Stimulated activated CD4-positive, alpha-beta T cell treated with anti-CD3 and anti-CD28 coated beads, Interleukin-4, amount 100 ng/mL, for 24 hours (primary cell): Measurements from ENCODE around the gene FKBP7.
"Not testable (repeated sequence)": the region's sequence is repeated elsewhere in the genome, so short reads cannot be mapped to it uniquely, and the experiment has no call there.

Experiments used
- DNase-seq: peaks from one replicate; pipeline ENCODE4 v3.0.0-alpha.2; 2020

The FKBP7 gene

DNA sequence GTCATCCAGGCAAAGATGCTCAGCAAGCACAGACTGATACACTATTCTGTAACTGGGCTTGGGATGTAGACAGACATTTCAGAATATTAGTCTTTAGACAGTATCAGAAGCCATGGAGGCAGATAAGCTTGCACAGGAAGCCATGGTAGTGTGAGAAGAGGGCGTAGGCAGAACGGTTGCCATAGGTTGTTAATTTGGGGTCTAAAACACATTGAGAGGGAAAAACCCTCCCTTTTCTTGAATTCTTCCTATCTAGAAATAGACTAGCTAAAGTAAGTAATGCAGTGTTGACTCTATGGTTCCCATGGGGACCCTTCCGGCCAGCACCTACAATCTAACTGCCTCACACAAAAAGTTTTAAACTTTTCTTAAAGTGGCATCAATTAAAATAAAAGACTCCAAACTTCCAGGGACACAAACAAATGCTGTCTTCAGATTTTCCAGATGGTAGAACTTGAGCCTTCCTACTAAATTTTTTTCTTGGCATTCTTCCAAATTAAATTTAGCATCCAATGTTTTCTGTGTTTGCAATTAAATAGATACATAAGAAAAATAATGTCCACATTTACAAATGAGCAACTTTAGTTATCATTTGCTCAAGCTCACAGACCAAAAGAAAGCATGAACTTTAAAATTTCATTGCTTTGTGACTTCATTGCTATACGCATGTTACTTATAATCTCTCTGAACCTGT is 29.3 kb downstream of the FKBP7 start:
- DNase-seq = no peak

DNA sequence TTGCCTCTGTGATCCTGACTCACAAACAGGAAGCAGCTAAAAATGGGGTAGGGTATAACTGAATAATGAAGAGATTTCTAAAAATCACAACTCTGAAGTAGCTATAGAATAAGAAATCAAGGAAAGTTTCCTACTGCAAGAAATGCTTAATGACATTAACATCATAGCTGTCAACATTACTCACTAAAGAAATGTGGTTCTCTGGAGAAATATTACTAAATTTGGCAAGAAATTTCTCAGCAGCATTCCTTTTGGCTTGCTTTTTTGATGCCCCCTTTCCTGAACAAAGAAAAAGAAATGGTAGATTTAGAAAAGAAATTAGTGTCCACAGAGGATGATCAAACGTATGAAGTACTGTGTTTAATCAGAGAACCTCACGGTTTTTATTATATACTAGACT is 37.0 kb downstream of the FKBP7 start:
- no peak for DNase-seq

DNA sequence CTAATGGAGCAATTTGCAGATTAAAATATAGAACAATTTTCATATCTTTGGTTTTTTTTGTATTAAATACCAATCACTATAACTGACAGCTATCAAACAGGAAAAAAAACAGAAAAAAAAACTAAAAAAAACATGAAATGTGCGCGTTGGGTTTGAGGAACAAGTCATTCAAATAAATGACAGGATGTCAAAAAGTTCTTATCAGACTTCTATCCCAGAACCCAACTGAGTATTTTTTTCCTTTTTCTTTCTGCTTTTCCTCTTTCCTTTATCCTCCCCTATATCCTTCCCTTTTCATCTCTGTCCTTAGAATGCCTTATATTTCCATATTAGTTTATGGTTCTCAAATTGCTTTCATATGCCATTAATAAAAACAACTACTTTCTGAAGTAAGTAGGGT is 41.7 kb downstream of the FKBP7 start:
- DNase-seq = no peak

DNA sequence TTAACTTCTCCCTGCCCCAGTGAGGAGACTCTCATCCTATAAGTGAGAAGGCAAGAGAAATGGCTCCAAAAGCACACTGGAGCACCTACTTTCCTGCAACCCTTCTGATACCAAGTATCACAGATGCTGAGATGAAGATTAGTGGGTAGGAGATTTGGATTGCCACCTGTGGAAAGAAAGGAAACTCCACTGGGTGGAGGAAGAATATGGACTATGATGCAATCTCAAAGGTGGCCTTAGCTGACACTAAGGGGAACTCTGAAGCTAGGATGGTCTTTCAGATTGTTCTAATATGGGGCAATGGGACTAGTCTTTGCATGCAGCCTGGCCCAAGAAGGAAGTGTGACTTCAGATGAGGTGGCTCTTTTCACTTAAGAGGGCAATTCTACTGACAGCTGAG is 49.1 kb downstream of the FKBP7 start:
- DNase-seq = no peak

DNA sequence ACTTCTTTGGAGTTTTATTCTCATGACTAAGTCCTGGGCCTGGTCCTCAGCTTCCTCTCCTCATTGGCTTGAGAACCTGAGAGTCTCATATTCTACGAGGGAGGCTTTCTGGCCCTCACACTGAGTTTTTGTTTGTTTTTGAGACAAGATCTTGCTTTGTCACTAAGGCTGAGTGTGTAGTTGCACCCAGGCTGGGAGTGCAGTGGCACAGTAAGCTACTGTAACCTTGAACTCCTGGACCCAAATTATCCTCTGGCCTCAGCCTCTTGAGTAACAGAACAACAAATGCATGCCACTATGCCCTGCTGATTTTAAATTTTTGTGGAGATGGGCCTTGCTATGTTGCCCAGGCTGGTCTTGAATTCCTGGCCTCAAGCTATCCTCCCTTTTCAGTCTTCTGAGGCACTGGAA is 50.0 kb downstream of the FKBP7 start:
- no peak for DNase-seq

DNA sequence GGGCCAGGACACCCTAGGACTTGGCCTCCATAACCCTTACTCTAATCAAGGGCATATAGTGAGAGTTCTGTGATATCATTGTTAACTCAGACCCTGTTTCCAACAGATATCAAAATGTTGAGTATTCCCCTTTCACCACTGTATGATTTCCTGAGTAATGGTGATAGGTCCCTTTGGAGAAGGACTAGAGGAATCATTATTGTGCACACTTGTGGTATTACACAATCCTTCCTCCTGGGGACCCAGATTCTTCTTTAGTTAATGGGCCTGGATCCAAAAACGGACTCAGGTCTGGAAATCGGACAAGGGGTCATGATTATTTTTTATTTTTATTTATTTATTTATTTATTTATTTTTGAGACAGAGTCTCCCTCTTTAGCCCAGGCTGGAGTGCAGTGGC is 50.9 kb downstream of the FKBP7 start:
- no peak for DNase-seq

DNA sequence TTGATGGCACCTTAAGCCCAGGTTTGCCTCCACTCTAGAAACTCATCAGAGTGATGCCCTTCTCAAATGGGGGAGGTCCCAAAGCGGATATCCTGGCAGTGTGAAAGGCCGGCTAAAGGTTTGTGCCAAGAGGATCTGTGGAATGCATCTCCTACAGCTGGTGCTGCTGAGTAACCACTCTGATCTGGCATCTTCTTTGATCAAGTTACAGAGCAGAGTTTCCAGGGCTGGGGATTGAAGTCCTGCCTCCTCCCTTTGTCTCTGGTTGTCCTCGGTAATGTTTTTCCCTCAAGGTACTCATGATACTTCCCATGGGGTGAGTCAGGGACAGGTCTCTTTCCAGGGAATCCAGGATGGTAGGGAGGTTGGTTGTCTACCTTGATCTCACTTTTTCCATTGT is 52.0 kb downstream of the FKBP7 start:
- no peak for DNase-seq

DNA sequence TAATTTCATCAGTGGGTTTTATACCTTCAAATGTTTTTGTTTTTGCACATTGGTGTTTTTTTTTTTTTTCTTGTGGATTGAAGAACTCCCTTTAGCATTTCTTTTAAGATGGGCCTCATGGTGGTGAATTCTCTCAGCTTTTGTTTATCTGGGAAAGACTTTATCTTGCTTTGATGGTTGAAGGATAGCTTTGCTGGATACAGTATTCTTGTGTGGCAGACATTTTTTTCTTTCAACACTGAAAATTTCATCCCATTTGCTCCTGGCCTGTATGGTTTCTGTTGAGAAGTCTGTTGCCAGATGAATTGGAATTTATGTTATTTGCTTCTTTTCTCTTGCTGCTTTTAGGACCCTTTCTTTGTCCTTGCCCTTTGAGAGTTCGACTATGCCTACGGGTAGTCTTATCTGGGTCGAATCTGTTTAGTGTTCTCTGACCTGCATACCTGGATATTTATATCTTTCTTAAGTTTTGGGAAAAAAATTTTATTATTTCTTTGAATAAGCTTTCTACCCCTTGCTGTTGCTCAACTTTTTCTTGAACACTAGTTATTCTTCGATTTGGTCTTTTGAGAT is 53.1 kb downstream of the FKBP7 start:
- no peak for DNase-seq

DNA sequence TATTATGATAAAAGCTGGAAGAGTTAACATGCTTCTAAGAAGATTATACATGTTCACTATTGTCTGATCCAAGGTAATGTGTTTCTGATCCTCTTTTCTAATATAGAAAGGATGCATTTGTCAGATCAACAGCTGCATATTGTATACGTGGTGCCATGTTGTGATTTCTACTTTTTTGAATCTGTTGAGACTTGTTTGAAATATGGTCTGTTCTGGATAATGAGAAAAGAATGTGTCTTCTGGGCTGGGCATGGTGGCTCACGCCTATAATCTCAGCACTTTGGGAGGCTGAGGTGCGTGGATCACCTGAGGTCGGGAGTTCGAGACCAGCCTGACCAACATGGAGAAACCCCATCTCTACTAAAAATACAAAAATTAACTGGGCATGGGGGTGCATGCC is 54.7 kb downstream of the FKBP7 start:
- not testable (repeated sequence) for DNase-seq

DNA sequence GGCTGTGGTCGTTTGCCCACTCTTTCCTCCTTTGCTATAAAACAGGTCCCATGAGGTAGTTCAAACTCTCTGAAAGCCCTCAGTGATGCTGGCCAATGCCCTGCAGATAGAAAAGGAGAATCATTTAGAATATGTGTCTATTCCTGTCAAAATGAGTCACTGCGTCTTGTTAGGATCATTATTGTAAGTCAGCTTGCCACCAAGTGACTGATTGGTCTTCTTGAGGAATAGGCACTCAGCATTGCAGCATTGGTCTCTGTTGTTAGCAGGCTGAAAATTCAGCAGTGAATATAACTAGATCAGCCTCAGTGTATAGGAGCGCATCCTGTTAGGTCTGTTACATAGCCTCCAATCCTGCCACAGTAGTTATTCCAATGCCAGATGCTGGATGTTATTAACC is 56.3 kb downstream of the FKBP7 start:
- no peak for DNase-seq

DNA sequence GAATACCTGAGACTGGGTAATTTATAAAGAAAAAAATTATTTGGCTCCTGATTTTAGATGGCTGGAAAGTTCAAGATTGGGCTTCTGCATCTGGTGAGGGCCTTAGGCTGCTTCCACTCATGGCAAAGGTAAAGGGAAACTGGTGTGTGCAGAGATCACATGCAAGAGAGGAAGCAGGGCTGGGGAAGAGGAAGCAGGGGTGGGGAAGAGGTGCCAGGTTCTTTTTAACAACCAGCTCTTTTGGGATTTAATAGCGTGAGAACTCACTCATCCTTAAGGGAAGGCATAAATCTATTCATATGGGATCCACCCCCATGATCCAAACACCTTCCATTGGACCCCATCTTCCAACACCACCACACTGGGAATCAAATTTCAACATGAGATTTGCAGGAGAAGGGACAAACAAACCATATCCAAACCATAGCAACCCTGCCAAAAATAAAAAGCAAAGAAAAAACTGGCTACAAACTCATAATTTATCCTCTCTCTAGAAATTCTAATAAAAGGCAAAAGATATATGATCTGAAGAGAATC is 57.9 kb downstream of the FKBP7 start:
- DNase-seq = no peak

DNA sequence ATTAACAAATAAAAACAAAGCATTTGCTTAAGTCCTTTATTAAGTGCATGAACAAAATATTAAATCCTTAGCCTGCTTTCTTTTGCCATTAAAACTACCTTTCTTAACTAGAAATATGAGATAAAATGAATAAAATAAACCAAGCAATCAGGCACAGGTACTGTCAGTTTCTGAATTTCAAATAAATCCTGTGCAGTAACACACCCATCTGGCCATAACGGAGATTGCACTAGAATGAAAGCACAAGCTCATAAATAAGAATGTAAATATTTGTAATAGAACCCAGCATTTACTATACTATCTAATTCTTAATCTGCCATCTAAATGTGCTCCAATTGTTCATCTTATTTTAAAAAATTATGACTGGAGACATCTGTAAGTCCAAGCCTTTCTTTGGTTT is 59.3 kb downstream of the FKBP7 start:
- DNase-seq = no peak

DNA sequence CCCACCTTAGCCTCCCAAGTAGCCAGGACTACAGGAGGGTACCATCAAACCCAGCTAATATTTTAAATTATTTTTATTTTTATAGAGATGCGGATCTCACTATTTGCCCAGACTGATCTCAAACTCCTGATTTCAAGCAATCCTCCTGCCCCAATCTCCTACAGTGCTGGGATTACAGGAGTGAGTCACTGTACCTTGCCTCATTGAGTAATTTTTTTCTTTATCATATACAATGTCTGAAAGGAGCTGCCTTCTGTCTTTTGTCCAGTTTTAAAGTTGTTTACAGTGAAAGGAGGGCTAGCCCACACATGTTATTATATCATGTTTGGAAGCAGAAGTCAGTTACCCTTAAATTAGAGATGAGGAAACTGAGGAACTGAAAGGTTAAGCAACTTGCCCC is 60.0 kb downstream of the FKBP7 start:
- DNase-seq = no peak

DNA sequence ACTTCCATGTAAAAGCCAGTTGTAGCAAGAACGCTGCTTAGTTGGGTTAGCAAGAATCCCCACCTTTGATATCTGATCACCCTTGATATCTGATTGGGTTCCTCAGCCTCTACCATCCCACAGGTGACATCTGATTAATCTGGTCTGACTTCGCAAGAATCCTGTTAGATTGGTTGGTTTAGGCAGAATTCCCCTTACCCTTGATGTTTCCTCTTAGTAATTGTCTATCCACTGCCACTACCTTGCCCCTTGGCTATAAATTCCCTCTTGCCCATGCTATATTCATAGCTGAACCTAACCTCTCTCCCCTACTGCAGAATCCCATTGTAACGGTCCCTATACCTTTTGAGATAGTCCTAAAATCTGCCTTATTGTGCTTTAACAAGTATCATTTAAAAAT is 60.5 kb downstream of the FKBP7 start:
- DNase-seq = no peak

DNA sequence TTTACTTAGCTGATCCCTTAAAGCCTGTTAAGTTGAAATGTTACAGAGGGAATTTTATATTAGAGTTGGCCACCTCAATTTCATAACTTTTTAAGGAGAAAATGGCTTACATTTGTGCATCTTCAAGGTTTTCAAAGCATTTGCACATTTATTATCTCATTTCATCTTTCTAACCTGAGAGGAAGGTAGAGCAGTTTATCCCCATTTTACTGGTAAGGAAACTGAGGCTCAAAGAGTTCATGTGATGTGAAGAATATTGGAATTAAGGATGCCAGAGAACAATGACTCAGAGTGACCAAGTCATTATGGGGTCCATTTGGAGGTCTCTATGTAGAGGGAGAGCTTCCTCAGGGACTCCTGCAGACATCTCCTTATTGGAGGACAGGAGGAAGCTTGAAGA is 62.4 kb downstream of the FKBP7 start:
- no peak for DNase-seq

DNA sequence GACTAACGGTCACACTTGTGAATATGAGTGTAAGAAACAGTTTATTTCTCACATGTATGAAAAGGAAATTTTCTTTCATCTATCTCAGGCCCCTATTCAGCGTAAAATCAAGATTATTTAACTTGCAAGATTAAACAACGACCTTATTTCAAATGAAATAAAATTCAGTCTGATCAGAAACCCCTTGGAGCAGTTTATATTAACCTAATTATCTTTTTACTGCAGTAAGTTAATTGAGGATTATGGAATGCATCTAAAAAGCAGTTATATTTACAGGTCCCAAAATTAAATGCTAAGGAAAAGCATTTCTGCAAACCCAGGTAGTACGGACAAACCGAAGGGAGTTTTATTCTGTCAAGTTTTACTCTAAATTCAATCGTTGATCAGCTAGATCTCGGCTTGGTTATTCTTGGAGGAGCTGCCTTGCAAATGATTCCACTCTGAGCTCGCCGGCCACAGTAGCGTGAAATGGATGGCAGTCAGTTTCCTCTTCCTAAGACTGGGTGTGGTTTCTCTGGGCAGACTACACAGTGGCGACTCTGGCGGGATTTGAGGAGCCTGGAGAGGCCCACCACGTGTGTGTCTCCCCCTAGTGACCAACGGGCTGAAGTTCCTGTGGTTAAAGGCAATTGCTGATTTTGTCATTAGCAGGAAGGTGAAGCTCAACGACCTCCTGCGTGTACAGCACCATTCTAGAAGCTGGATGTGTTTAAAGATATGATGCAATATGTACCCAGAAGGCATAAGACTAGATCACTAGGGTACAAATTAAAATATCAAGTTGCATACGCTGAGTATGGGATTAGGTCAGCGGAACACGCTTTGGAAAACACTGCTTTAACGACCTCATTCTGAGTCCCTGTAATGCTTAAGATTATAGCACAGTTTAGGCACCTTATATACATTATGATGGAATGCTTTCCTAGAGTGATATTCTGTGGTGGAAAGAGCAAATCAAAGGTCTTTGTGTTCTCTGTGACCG is 63.8 kb downstream of the FKBP7 start:
- DNase-seq = peak; percentile 83
